GM12801 (cell line): ENCODE data around the gene TSPAN10.

Experiments used
- CTCF ChIP-seq: IDR thresholded peaks from one replicate; pipeline ENCODE4 v1.5.1; 2011; ENCODE audit warnings: control low read depth; ENCODE audit not compliant: insufficient read length; ENCODE audit errors: extremely low read depth

Gene TSPAN10

GRCh38 chr17:81694810-81695209 lies 57.8 kb downstream of the TSPAN10 start:
- no peak for TF ChIP-seq CTCF

GRCh38 chr17:81695211-81695610 lies 58.2 kb downstream of the TSPAN10 start:
- no peak for TF ChIP-seq CTCF

DNA sequence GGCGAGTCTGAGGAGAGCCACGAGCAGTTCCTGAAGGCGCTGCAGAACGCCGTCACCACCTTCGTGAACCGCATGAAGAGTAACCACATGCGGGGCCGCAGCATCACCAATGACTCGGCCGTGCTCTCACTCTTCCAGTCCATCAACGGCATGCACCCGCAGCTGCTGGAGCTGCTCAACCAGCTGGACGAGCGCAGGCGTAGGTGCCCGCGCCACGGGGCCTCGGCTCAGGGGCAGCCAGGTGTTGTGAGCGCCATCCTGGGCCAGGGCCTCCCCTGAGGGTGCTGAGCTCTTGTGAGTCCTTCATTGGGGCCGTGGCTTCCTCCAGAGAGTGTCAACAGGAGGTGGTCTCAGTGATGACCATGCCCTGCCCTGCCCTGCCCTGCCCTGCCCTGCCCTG lies 58.8 kb downstream of the TSPAN10 start:
- TF ChIP-seq CTCF, result no peak

GRCh38 chr17:81696218-81696941 lies 59.4 kb downstream of the TSPAN10 start:
- no peak for TF ChIP-seq CTCF

DNA sequence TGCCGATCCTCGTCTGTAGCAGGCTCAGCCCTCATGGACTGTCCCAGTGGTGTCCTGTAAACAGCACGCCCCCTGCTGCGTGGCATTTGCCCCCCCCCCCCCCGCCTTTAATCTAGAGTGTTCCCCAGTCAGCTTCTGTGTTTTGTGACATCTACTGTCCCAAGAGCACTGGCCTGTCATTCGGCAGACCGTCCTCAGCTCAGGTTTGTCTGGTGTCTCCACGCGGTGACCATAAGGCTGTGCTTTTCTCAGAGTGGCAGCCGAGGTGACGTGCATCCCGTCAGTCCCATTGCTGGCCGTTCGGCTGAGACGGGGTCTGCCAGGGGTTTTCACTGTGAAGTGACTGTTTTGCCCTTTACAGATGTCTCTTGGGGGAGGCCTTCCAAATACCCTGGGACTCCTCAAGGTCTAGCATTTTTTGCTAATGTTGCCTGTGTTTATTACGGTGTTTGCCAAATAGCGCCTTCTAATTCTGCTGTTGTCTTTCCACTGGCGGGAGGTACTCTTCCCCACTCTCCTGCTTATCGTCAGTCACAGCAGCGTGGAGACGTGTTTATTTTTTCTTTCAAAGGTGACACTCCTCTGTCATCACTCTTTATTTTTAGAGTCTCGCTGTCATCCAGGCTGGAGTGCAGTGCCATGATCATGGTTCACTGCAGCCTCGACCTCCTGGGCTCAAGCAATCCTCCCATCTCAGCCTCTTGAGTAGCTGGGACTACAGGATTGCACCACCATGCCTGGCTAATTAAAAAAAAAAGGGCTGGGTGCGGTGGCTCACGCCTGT lies 60.5 kb downstream of the TSPAN10 start:
- no peak for TF ChIP-seq CTCF
